Subcutaneous adipose tissue (tissue), 4 donors: ENCODE measurements around the gene MIXL1. TPM values are rescaled to one million over a fixed set of nuclear protein-coding genes. Genes with fewer than 3 reads are reported as not detected.

Experiments
- total RNA-seq, 4 donors: library from RNA; depleted of rRNA; stranded (reverse); fragments of >200 nt; gene quantifications; one replicate each; pipeline ENCODE4 v1.1.0, GENCODE V29; 2016
- TF ChIP-seq, protein P1 (sequence below): fragments of 450-650 bp; IDR thresholded peaks from one replicate; pipeline ENCODE4 v1.5.1; 2016; ENCODE audit warnings: low read depth, mild to moderate bottlenecking, control low read depth, antibody characterized with exemption, moderate library complexity

The MIXL1 gene
- total RNA-seq, 4 donors from 2014 or later, result not detected

DNA sequence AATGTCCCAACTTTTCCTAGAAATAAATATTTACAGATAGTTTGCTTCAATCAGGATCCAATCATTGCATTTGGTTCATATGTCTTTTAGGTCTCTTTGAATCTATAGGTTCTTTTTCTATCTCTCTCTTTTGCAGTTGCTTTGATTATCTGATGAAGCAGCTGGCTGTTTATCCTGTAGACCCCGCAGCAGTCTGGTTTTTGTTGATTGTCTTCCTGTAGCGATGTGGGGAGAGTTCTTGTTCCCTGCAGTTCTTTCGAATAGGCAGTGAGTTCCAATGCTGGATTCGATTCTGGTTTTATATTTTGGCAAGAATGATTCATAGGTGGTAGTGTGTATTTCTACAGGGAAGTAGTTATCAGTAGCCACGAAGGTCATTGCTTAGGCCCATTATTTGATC is 7.4 kb upstream of the MIXL1 start:
- TF ChIP-seq, protein P1, sequence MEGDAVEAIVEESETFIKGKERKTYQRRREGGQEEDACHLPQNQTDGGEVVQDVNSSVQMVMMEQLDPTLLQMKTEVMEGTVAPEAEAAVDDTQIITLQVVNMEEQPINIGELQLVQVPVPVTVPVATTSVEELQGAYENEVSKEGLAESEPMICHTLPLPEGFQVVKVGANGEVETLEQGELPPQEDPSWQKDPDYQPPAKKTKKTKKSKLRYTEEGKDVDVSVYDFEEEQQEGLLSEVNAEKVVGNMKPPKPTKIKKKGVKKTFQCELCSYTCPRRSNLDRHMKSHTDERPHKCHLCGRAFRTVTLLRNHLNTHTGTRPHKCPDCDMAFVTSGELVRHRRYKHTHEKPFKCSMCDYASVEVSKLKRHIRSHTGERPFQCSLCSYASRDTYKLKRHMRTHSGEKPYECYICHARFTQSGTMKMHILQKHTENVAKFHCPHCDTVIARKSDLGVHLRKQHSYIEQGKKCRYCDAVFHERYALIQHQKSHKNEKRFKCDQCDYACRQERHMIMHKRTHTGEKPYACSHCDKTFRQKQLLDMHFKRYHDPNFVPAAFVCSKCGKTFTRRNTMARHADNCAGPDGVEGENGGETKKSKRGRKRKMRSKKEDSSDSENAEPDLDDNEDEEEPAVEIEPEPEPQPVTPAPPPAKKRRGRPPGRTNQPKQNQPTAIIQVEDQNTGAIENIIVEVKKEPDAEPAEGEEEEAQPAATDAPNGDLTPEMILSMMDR, result no peak

DNA sequence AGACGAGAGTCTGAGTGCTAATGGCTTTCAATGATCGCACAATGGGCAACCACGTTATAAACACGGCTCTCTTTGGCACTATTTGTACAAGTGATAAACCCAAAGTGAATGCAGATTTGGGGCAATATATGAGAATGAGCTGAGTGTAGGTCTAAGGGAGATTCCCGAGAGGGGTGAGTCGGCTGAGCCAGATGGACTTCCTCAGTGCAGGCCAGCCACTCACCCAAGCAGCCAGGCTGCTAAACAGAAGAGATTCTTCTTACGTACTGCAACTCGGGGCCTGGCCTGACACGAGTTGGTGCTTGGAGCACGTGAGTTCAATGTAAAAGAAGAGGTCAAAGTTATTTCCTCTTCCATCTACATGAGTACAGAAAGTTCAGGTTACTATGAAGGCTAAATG is 6.2 kb upstream of the MIXL1 start:
- TF ChIP-seq, protein P1, result no peak

DNA sequence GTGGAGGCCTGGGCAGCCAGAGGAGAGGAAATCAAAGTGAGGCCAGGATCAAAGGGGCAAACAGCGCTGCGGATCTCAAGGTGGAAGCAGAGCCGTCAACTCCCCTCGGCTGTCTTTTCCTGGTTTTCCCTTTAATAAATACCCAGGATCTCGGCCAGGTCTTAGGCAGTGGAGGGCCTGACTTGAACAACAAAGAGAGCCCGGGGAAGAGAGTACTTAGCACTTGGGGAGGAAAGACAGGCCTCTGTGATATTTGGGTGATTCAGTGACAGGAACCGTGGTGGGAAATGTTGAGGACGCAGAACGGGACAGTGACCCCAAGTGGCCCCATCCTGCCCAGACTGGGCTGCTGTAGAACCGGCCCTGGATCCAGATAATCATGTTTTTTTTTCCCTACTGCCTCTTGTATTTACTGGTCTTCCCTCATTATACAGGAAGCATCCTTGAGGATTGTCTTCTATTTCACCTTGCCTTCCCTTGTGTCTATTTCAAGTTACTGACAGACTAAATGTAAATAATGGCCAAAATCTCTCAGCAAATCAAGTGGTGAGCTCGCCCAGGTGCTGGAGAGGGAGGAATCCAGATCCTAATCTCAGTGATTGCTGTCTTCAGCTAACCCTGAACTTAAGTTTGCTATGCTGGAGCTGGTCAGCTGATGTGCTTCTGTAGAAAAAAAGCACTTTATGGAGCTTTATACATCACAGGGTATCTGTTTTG is 2.8 kb upstream of the MIXL1 start:
- TF ChIP-seq, protein P1, result no peak

DNA sequence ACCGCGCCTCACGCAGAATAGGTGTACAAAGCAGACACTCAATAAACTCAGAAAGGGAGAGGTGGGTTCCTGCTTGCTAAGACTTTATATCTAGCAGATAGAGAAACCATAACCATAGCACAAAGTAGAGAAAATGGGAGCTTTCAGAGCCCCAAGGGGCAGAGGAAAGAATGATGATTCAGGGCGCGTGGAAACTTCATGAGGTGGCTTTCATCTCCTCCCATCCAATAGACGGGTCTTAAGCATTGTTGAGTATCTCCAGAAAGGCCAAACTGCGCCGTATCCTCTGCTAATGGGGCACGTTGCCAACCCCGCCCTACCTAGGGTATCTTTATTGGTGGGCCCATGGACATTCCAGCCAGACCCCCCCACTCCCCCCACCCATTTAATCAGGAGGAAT is 778 bp upstream of the MIXL1 start:
- TF ChIP-seq, protein P1, result no peak

DNA sequence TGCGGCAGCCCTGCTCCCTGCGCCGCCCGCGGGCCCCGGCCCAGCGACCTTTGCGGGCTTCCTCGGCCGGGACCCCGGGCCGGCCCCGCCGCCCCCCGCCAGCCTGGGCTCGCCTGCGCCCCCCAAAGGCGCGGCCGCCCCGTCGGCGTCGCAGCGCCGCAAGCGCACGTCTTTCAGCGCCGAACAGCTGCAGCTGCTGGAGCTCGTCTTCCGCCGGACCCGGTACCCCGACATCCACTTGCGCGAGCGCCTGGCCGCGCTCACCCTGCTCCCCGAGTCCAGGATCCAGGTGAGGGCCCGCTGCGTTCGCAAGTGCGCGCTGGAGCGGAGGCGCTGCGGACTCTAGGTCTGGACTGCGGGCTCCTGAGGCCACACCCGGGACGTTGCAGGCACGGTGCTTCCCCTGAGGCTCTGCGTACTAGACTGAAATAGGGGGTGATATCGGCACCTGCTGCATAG is 351 bp downstream of the MIXL1 start:
- TF ChIP-seq, protein P1, result no peak

DNA sequence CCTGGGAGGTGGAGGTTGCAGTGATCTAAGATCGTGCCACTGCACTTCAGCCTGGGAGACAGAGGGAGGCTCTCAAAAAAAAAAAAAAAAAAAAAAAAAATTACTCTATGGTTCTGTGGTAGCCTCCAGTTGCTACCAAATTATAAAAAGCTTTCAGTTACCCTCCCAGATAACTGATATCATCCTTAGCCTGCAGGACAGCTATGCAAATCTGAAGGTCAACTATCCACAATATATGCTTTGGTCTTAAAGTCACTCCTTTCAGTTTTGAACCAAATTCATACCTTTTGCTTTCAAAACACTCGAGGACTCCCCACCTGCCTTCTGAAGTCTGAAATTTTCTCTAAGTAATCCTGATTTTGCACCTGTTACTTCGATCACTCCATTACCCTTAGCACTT is 3.1 kb downstream of the MIXL1 start:
- TF ChIP-seq, protein P1, result no peak

DNA sequence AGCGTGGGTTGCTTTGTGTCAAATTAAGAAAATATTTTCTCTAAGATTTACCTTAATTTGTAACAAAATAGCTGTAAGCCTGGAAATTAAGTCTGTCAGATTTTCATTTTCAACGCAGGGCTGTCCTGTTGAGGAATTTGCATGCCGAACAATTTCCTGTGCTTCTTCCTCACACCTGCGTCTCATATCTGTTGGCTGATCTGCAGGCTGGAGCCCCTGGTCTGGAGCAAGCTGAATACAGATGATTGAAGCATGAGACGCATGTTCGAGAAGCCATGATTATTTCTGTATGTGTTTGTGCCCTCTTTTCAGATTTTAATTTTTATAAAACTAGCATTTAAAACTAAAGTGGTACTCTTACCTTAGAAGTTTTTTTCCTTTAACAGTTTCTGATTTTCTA is 9.8 kb downstream of the MIXL1 start:
- TF ChIP-seq, protein P1, result no peak
